GM19397 (cell line): ENCODE data around the gene ERMP1.
"Not testable (repeated sequence)": the region's sequence is repeated elsewhere in the genome, so short reads cannot be mapped to it uniquely, and the experiment has no call there.

Source experiments
- ATAC-seq: cut with Tn5 transposase; IDR thresholded peaks from one replicate; pipeline ENCODE4 v1.9.1; 2021; ENCODE audit warnings: mild to moderate bottlenecking, moderate library complexity; ENCODE audit not compliant: unreplicated experiment

ERMP1 gene

DNA sequence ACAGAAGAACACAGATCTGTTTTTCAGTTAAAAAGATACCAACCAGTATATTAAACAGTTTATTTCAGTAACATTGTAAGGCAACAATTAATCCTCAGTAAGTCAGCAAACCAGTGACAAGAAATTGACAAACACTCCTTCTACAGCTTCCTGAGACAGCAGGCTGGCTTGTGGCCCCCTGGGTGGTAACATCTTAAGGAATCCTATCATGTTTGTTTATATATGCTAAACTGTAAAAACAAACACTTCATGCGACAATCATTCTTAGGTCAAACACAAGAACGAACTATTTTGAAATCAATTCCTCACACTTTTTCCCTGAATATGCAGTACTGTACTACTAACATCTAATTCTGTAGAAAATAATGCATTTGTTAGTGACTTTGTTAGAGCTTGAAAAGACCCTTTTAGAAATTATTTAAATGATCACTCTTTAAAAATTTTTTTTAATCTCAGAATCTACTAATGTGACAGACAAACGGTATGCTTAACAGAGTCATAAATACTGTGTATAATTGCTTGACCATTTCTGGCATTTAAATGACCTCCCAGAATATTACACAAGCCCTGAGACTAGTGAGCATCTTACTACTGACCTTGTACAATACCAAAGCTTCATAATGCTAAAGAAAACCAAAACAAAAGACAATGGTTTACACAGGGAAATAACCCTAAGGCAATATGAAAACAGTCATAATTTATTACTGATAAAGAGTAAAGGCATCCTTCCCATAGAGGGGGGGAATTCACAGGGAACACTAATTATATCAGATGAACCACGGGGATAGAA is 48.2 kb downstream of the ERMP1 start:
- ATAC-seq, result no peak

DNA sequence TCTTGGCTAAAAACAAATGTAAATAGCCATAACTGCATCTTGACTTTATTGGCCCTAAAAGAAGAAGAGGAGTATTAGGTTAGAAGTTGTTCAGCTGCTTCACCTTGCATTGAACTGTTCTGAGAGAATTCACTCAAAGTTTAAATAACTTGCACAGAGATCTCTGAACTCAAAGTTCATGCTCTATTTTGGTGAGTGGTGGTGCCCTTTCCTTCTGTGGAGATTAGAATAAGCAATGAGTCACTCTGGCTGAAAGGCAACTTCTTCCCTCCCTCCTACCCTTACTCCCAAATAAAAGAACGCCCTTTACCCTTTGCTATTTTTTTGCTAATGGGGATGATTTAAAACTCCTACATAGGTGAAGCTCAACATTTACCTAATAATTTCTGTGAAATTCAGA is 48.9 kb downstream of the ERMP1 start:
- no peak for ATAC-seq

DNA sequence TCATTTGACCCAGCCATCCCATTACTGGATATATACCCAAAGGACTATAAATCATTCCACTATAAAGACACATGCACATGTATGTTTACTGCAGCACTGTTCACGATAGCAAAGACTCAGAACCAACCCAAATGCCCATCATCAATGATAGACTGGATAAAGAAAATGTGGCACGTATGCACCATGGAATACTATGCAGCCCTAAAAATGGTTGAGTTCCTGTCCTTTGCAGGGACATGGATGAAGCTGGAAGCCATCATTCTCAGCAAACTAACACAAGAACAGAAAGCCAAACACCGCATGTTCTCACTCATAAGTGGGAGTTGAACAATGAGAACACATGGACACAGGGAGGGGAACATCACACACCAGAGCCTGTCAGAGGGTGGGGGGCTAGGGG is 49.5 kb downstream of the ERMP1 start:
- ATAC-seq, result not testable (repeated sequence)

DNA sequence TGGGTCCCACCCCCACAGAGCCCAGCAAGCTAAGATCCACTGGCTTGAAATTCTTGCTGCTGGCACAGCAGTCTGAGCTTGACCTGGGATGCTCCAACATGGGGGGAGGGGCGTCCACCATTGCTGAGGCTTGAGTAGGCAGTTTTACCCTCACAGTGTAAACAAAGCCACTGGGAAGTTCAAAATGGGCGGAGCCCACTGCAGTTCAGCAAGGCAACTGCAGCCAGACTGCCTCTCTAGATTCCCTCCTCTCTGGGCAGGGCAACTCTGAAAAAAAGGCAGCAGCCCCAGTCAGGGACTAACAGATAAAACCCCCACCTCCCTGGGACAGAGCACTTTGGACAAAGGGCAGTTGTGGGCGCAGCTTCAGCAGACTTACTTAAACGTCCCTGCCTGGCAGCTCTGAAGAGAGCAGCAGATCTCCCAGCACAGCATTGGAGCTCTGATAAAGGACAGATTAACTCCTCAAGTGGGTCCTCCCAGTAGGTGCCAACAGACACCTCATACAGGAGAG is 53.2 kb downstream of the ERMP1 start:
- not testable (repeated sequence) for ATAC-seq

DNA sequence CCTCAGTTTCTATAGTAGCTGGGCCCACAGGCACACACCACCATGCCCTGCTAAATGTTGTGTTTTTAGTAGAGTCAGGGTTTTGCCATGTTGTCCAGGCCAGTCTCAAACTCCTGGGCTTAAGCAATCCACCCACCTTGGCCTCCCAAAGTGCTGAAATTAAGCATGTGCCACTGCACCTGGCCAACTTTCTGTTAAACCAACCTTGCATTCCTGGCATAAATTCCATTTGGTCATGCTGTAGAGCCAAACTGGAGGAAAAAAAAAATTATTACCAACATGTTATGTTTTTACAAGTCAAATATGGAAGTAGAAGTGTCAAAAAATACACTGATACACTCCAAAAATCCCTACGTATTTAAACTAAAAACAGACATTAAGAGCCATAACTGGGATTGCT is 54.1 kb downstream of the ERMP1 start:
- no peak for ATAC-seq

DNA sequence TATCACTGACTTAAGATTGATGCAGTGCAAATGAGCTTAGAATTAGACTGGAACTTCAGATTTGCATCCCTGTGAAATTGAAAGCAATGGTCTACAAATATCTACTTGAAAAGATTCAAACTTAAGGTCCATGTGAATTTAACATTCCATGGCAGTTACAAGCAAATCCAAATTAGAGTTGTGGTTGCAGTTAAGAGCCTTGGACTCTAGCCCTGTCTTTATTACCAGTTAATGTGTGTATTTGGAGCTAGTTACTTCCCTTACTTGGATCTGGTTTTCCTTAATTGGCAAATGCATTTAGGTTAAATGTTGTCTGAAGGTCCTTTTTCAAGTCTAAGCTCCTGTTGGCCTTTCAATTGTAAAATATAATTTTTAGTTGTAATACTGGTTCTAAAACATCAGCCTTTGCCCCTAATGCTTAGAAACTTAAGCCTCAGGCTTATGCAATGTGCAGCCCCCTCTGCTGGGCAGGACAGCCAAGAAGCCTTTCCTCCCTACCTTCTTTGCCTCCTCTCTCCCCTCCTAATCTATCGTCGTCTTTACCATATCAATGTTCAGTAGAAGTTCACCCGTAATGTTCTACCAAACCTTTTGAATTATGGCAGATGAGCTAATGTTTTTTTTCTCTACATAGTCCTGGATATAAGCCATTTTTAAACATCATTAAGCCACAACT is 59.5 kb downstream of the ERMP1 start:
- ATAC-seq, result no peak

DNA sequence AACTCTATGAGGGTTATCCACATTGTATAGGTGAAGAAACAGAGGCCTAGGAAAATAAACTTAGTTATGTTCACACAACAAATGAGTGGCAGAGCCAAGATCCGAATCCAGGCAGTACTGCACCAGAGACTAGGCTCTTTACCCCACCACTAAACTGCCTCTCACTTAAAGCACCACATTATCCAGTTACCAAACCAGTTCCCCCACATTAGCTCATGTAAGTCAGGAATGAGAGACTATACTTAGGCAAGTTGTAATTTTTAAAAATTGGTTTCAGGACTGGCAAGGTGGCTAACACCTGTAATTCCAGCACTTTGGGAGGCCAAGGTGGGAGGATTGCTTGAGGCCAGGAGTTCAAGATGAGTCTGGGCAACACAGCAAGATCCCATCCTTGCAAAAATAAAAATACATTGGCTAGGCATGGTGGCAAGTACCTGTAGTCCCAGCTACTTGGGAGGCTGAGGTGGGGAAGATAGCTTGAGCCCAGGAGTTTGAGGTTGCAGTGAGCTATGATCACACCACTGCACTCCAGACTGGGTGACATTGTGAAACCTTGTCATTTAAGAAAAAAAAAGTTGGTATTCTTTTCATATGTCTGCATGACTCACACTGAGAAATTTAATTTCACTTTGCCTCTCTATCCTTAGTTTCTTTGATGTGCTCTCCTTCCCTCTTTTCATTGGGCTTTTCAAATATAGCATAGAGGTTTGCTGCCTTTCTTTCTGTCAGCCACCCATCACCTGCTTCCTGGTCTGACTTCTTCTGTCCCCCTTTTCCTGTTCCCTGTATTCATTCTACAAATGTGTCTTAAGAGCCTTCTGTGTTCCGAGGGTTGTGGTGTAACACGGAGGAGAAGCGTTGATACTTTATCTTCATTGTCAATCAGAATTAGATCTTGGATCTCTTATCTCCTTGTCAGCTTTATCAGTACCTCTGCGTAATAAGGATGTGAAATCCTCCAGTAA is 64.7 kb downstream of the ERMP1 start:
- ATAC-seq, result peak; percentile 46

DNA sequence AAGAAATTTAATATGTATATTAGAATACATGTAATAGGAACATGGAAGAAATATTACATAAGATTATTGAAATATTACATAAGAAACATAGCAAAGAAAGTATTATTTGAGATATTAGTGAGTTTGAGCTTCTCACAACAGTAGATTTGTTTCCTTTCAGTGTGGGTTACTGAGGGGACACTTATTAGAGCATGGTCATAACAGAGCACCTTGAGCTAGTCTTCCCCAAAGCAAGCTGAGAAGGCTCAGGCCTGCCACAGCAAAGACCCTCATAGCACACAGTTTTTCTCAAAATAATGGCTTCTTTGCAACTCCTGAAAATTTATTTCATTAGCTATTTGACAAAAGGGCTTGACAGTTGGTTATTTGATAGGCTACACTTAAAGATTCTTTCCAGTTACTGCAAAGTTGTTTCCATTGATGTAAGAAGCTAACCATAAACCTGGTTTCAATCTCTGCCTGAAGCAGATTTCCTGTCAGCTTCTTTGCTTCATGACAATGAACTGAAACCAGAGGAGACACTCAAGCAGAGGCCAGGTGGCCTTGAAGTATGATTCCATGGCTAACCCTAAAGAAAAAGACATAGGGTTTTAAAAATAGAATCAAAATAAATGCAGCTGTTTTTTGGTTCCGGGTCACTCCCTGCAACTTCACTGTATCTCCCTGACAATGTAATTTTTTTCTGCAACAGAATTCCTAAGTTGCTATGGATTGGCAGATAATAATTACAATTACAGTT is 68.6 kb downstream of the ERMP1 start:
- peak; percentile 75 for ATAC-seq

DNA sequence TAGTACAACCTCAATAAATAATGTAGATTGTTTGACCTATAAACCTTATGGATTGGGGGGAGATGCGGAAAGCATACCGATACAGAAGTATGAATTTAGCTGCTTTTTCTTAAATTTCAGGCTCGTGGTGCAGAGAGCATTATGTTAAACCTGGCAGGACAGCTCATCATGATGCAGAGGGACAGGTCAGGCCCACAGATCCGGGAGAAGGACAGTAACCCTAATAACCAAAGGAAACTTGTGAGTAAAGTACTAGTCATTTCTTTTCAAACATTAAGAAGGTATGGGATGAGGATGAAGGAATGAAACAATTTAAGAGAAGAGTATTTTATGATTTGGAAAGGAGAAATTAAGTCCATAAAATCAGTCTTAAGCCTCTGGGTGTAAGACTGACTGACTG is 70.5 kb downstream of the ERMP1 start:
- ATAC-seq, result no peak

DNA sequence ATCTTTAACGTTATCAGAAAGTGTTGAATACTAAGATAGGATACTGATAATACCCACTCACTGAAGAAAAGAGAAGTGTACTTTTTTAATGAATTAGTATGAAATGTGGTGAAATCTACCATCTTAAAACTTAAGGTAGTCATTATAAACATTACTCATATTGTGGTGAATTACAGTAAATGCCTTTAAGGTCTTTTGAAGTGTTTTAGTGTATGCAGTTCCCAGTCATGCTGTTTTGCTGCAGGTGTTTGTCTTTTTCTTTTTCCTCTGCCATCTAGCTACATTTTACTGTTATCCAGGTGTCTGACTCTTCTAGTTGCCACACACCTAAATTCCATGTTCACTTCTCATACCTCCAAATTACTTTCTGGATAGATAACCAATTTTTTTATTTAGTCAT is 72.6 kb downstream of the ERMP1 start:
- no peak for ATAC-seq

DNA sequence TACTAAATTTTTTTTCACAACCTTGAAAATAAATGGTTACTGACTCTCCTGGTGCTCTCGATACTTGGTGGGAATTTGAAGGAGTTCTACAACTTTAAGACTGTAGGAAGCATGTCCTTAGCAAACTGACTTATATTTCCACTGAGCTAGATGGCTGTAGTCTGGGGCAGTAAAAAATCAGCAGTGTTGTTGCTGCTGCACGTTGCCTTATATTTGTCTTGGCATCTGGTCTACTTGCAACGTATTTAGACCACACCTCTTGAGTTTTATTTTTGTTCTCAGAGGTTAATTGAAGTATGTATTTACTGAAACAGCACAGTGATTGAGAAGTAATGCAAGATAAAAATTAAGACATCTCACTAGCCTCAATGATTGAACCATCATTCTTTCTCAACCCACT is 76.3 kb downstream of the ERMP1 start:
- ATAC-seq, result no peak

DNA sequence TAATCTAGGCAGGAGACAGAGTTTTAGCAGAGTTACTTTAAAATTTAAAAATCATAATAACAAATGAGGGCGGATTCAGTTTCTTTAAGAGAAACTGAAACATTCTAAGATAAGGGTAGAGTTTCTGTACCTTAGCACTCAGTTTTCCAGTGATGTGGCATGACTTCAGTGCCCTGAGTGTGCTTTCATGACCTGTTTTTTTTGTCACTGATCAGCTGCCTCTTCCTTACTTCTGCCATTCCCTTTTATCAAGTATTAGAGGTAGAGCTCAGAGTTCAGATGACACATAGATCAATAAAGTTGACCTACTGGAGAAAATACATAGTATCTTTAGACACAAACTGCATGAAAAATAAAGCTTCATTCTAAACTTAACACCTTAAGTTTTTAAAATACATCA is 82.3 kb downstream of the ERMP1 start:
- ATAC-seq, result no peak

DNA sequence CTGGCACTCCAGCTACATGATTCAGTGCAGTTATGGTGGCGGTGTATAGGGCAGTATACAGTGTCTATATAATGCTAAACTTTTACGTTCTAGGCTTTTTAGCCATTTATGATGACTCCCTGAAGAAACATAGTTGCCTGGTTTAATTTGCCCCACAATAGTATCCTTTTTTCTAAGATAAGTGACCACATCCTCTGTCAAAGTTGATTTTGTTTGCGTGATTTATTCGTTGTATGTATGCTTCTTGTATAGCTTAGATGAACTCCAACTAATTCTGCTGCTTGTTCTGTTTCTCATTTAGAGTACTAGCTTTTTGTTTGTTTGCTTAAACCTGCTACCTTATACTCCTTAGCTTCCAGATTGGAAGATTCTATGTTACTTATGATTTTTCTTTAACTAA is 83.6 kb downstream of the ERMP1 start:
- no peak for ATAC-seq

DNA sequence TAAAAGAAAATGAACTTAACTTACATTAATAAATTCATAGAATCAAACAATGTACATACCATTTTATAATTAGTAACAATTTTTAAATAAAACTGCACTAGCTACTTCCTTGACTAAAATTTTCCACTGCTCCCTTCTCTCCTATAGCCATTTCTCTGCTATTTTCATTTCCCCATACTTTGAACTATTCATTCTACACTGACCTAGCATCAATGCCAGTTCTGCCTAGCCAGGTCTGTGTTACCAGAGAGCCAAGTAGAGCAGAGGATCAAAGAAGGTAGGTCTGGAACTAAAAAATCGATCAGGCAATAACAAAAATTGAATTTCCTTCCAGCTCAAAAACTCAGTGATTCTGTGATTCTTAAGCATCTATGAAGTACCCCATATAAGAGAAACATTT is 84.5 kb downstream of the ERMP1 start:
- no peak for ATAC-seq

DNA sequence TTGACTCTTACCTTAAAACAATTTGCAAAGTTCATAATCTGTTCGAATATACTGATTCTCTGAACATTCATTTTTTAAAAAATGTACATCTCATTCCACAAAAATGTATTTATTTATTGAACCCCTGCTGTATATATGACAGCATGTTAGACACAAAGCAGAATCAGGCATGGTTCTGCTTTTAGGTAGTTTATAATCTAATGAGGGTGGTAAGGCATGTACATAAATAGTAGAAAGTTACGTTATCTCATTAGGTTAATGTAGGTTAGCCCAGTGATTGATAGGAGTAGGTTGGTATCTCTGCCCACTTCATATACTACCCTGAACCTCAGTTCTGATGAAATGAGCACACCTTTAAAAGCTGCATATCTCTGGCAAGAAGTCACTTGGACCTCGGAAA is 89.8 kb downstream of the ERMP1 start:
- ATAC-seq, result no peak

DNA sequence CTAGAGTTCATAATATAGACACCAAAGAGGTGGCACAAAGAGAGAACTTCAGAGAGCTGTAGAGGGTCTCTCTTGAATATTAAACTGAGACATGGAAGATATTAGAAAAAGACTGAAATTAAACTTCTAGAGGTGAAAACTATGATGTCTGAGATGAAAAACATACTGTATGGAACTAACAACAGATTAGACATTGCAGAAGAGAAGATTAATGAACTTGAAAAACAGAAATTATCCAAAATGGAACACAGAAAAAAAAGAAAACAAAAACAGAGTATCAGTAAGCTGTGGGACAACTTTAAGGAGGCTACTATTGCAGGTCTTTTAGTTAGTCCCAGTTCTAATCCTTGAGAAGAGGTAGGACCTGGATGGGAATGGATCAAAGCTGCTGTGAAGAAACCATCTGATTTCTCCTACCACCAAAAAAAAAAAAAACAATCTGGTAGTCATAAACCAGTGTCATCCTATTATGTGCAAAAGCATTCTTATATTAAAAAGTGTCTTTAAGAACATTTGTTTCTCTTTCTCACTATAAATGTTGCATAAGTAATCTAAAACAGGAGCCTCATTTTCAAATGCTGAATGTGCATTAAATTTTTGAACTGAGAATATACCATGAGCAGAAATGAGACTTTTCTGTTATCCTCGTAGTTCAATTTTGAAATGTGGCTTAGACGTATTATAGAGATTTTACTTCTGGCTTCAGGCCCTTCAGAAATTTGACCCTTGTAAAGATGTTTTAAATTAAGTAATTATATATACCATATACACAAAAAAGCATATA is 96.2 kb downstream of the ERMP1 start:
- no peak for ATAC-seq

DNA sequence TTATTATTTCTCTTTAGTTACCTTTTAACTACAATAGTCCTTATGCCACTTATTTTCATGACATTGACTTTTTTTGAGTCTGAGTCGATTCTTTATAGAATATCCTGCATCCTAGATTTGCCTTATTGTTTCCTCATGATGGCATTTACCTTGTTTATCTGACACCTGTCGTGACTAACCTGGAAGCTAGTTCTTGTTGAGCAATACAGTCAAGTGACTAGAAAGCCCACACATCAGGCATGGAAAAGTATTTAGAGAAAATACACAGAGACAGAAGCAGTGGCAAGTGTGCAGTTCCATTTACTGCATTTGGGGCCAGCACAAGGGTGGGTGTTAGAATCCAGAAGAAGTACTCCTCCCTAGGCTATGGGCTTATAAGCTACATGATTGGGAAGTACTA is 97.8 kb downstream of the ERMP1 start:
- ATAC-seq, result no peak
